ENCODE measurements around the gene SETD5. TPM values are rescaled to one million over a fixed set of nuclear protein-coding genes. Genes with fewer than 3 reads are reported as not detected.

Gene SETD5
- total and polyA plus RNA-seq, 12 donors: 35.3 to 135 (median 84.6) TPM

DNA sequence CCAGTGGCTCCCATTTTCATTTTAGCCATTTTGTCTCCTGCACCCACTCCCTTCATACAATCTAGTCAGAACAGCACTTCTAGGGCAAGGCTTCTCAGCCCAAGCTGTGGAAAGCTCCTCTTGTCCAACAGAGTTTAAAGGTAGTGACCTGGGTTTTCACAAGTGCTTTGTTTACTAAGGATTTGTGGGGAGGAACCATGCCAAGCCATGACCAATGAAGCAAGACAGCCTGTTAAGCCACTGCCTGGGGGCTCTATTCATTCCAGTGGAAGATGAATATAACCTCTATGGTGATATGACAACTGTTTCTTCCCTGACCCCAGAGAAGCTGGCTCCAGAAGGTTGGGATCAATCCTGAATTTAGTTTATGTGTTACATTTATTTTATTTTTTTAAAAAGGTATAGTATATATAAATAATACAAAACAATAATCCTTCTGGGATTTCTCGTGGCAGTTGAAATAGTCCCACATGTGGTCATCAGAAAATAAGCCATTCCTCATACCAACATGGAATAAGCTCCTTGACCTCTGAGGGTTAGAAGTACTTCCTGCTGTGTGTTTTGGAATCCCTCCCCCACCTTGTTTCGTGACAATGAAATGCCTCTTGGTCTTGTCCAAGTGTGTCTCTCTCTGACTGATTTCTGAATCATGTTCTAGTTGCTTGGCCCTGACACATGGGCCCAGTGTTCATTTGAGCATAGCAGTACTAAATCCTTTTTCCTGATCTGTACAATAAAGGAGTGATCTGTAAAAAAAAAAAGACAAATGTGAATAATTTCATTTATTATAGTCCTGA, 47.9 kb upstream of the SETD5 start:
- no peaks in the 10 kb centered on the region for H3K27me3 ChIP-seq
- TF ChIP-seq POLR2A (IDR thresholded peaks at IDR 0.05): no peak
- TF ChIP-seq, protein P1, sequence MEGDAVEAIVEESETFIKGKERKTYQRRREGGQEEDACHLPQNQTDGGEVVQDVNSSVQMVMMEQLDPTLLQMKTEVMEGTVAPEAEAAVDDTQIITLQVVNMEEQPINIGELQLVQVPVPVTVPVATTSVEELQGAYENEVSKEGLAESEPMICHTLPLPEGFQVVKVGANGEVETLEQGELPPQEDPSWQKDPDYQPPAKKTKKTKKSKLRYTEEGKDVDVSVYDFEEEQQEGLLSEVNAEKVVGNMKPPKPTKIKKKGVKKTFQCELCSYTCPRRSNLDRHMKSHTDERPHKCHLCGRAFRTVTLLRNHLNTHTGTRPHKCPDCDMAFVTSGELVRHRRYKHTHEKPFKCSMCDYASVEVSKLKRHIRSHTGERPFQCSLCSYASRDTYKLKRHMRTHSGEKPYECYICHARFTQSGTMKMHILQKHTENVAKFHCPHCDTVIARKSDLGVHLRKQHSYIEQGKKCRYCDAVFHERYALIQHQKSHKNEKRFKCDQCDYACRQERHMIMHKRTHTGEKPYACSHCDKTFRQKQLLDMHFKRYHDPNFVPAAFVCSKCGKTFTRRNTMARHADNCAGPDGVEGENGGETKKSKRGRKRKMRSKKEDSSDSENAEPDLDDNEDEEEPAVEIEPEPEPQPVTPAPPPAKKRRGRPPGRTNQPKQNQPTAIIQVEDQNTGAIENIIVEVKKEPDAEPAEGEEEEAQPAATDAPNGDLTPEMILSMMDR (IDR thresholded peaks at IDR 0.05): no peak
- 21 to 42% (median 30%) methylated on average over 2 of the region's 2 CpGs for WGBS, 4 donors
- no peak overlapping the region for H3K4me3 ChIP-seq
- no peaks in the 10 kb centered on the region for H3K36me3 ChIP-seq (replicated peaks in 1 of 2)
- intact Hi-C loops (cut with DNase I): no loop called here
- H3K4me1 ChIP-seq (replicated peaks in 1 of 2): peaks cover 0 to 21% of the 10 kb centered on the region in 2 donors
- H3K27ac ChIP-seq: peak overlapping the region in 3 of 5 donors; percentile 3 to 28 (median 11)
- DNase-seq: peak in 4 of 7 donors; percentile 27 to 40 (median 38)
- H3K9me3 ChIP-seq (replicated peaks in 1 of 3): no peaks in the 10 kb centered on the region

DNA sequence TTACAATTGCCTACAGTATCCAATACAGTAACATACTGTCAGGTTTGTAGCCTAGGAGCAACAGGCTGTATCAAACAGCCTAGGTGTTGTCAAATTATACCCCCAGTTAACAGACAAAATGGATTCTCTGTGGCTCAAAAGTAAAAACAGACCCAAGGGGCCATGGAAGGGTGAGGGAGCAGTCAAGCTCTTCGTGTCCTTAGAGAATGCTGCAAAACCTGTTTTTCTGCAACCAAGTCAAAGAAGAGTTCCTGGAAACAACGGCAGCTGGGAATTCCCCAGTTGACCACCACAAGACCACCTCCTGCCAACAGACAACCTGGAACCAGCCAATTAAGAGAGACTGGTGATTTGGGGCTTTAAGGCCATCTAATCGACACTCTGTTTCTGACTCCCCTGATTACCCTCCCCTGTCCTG, 45.7 kb upstream of the SETD5 start:
- Histone ChIP-seq H3K36me3 (replicated peaks in 1 of 2) (no peaks in the 10 kb centered on the region), H3K27ac (no peak overlapping the region), H3K4me3 (no peak overlapping the region), H3K27me3 (no peaks in the 10 kb centered on the region), H3K4me1 (replicated peaks in 1 of 2) (peaks cover 0 to 21% of the 10 kb centered on the region in 2 donors), H3K9me3 (replicated peaks in 1 of 3) (no peaks in the 10 kb centered on the region)
- WGBS, 4 donors: 76 to 87% (median 85%) methylated on average over 3 of the region's 3 CpGs
- TF ChIP-seq, protein P1 (IDR thresholded peaks at IDR 0.05): no peak
- TF ChIP-seq POLR2A (IDR thresholded peaks at IDR 0.05): no peak
- intact Hi-C loops (cut with DNase I): no loop called here
- no peak for DNase-seq

DNA sequence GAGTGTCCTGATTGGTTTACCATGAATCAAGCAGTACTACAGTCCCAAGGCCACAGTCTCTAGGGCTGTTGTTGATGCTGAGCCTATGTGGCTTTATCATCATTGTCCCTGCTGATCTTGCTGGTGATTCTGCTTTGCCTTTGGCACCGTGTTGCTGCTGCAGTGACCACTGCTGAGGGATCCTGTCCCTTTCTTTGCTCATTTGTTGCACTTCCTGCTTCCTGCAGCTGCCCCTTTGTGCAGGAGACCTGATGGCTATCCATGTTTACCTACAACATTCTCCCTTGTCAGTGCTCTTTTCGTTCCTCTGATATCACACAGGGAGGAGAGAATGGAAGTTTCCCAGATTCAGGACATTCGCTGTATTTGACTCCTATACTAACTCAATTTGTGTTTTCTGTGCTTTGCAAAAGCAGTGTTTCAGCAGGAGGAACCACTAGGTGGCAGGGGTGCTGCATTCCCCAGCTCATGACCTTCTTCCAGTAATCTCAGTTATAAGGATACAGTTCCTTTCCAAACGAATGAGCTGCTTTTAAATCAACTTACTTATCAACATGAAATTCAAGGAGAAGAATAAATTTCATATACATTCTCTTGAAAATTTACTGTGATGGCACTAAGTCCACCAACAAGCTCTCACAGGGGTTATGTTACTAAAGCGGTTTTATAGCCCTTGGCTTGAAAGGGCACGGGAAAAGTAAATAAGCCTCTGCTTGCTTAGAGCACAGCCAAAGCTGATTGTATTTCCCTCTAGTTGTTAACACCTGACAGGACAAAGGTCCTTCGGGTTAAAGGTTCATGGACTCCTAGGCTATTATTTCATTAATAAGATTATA, 44.3 kb upstream of the SETD5 start:
- H3K27me3 ChIP-seq: no peaks in the 10 kb centered on the region
- TF ChIP-seq POLR2A (IDR thresholded peaks at IDR 0.05): no peak
- TF ChIP-seq, protein P1 (IDR thresholded peaks at IDR 0.05): peak; percentile 69 to 91 (median 88)
- intact Hi-C loops (cut with DNase I): no loop called here
- no peak overlapping the region for H3K4me3 ChIP-seq
- no peaks in the 10 kb centered on the region for H3K9me3 ChIP-seq (replicated peaks in 1 of 3)
- WGBS, 4 donors: 18 to 21% (median 19%) methylated on average over 7 of the region's 7 CpGs
- H3K27ac ChIP-seq: peak overlapping the region in 3 of 5 donors; percentile 28 to 59 (median 50)
- DNase-seq: peak; percentile 68 to 91 (median 82)
- H3K36me3 ChIP-seq (replicated peaks in 1 of 2): no peaks in the 10 kb centered on the region
- peaks cover 0 to 21% of the 10 kb centered on the region in 2 donors for H3K4me1 ChIP-seq (replicated peaks in 1 of 2)
